Measurements from ENCODE around the gene PXMP2. TPM values are rescaled to one million over a fixed set of nuclear protein-coding genes. Genes with fewer than 3 reads are reported as not detected.

PXMP2 gene
- total RNA-seq, 1 donor from 2014 or later: 38.5 TPM

GRCh38 chr12:132736378-132736777 lies 49.0 kb downstream of the PXMP2 start:
- H3K9me3 Mint-ChIP-seq: no peaks in the 10 kb centered on the region
- DNase-seq (ENCODE audit: extremely low spot score, unreplicated experiment): no peak
- no peak overlapping the region for H3K4me3 Mint-ChIP-seq
- TF ChIP-seq, protein P1, sequence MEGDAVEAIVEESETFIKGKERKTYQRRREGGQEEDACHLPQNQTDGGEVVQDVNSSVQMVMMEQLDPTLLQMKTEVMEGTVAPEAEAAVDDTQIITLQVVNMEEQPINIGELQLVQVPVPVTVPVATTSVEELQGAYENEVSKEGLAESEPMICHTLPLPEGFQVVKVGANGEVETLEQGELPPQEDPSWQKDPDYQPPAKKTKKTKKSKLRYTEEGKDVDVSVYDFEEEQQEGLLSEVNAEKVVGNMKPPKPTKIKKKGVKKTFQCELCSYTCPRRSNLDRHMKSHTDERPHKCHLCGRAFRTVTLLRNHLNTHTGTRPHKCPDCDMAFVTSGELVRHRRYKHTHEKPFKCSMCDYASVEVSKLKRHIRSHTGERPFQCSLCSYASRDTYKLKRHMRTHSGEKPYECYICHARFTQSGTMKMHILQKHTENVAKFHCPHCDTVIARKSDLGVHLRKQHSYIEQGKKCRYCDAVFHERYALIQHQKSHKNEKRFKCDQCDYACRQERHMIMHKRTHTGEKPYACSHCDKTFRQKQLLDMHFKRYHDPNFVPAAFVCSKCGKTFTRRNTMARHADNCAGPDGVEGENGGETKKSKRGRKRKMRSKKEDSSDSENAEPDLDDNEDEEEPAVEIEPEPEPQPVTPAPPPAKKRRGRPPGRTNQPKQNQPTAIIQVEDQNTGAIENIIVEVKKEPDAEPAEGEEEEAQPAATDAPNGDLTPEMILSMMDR (conservative IDR thresholded peaks at IDR 0.05): no peak
- H3K4me1 Mint-ChIP-seq (ENCODE audit: unreplicated experiment): peaks cover 8% of the 10 kb centered on the region
- no peaks in the 10 kb centered on the region for H3K27me3 Mint-ChIP-seq
- H3K36me3 Mint-ChIP-seq: peaks cover 32% of the 10 kb centered on the region
- no peak overlapping the region for H3K27ac Mint-ChIP-seq

DNA sequence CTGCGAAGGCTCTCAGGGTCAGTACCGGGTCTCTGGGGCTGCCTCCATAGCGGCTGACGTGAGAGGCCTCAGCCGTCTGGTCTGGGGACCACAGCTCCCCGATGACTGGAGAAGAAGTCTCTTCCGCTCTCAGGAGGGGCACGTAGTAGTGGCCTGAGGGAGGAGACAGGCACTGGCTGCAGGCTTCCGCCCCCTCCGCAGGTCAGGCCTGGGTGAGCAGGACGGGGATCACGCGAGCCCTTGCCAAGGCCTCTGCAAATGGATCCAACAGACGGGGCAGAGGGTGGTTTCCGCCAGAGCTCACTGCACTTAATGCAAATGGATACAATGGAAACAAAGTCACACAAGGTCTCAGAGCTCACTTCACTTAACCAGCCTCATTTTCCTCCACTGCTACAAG lies 49.5 kb downstream of the PXMP2 start:
- Mint-ChIP-seq H3K36me3 (peaks cover 27% of the 10 kb centered on the region), H3K4me1 (ENCODE audit: unreplicated experiment) (peaks cover 8% of the 10 kb centered on the region), H3K27me3 (no peaks in the 10 kb centered on the region), H3K27ac (no peak overlapping the region), H3K9me3 (no peaks in the 10 kb centered on the region), H3K4me3 (no peak overlapping the region)
- DNase-seq (ENCODE audit: extremely low spot score, unreplicated experiment): no peak
- TF ChIP-seq, protein P1 (conservative IDR thresholded peaks at IDR 0.05): no peak

DNA sequence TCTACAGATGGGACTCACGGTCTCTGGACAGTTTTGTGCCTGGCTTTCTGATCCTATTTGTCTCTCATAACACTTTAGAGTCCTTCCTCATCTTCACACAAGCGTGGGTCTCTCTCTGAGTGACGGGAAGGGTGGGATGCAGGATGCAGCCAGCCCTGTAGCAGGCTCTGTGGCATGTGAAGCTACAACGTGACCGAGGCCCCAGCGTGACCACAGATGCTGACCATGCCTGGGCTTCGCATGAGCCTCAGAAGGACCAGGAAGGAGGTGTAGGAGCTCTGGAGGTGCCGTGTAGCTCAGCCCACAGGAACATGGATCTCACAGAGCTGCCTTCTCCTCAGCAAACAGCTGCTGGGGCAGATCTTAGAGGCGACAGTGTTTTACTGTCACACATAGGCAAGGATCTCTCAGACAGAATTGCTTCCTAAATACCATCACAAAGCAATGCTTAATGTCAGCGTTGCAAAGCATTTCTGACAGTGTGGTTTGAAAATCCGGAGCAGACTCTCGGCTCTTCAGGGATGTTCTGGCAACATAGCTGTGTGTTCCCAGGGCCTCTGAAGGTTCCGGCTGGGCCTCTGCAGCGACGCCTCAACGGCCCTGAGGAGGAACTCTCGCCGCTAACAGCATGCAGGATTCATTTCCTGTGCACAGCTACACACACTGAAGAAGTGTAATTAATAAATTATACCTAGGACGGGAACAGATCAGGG lies 52.4 kb downstream of the PXMP2 start:
- TF ChIP-seq, protein P1 (conservative IDR thresholded peaks at IDR 0.05): no peak
- no peak overlapping the region for H3K27ac Mint-ChIP-seq
- H3K9me3 Mint-ChIP-seq: no peaks in the 10 kb centered on the region
- H3K4me1 Mint-ChIP-seq (ENCODE audit: unreplicated experiment): no peaks in the 10 kb centered on the region
- DNase-seq (ENCODE audit: extremely low spot score, unreplicated experiment): no peak
- H3K36me3 Mint-ChIP-seq: peaks cover 33% of the 10 kb centered on the region
- H3K27me3 Mint-ChIP-seq: no peaks in the 10 kb centered on the region
- no peak overlapping the region for H3K4me3 Mint-ChIP-seq

DNA sequence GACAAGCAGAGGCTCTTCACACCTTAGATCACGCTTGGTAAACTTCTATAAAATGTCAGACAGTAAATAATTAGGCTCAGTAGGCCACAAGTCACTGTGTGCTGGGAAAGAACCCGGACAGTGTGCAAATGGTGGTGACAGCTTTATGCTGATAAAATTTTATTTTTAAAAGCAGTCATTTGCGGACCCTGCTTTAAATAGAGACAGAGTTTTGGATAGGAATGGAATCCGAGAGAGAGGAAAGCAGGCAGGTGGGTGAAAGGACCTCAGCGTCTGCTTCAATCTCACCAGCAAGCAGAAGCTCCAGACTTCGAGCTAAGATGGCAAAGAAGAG lies 52.9 kb downstream of the PXMP2 start:
- no peaks in the 10 kb centered on the region for H3K27me3 Mint-ChIP-seq
- no peak for DNase-seq (ENCODE audit: extremely low spot score, unreplicated experiment)
- no peaks in the 10 kb centered on the region for H3K9me3 Mint-ChIP-seq
- TF ChIP-seq, protein P1 (conservative IDR thresholded peaks at IDR 0.05): no peak
- peaks cover 33% of the 10 kb centered on the region for H3K36me3 Mint-ChIP-seq
- no peaks in the 10 kb centered on the region for H3K4me1 Mint-ChIP-seq (ENCODE audit: unreplicated experiment)
- no peak overlapping the region for H3K4me3 Mint-ChIP-seq
- H3K27ac Mint-ChIP-seq: no peak overlapping the region

- TF ChIP-seq, protein P1 (conservative IDR thresholded peaks at IDR 0.05): no peak
- Mint-ChIP-seq H3K9me3 (no peaks in the 10 kb centered on the region), H3K27ac (no peak overlapping the region), H3K36me3 (peaks cover 36% of the 10 kb centered on the region), H3K4me1 (ENCODE audit: unreplicated experiment) (no peaks in the 10 kb centered on the region), H3K27me3 (no peaks in the 10 kb centered on the region), H3K4me3 (no peak overlapping the region)
- DNase-seq (ENCODE audit: extremely low spot score, unreplicated experiment): no peak
Measured at GRCh38 chr12:132740652-132741051, 53.3 kb downstream of the PXMP2 start.
